ENCODE results near the gene HSPB1.
"Not testable (repeated sequence)": the region's sequence is repeated elsewhere in the genome, so short reads cannot be mapped to it uniquely, and the experiment has no call there.

- TF ChIP-seq CTCF (IDR thresholded peaks at IDR 0.05); POLR2AphosphoS5 (IDR thresholded peaks at IDR 0.05; ENCODE audit: low read depth, low read length): not testable (repeated sequence)
These were observed 7.0 kb downstream of the HSPB1 start for GRCh38 chr7:76309341-76310101.

Measured in Panc1 (cell line).